ENCODE data around the gene SUSD5. TPM values are rescaled to one million over a fixed set of nuclear protein-coding genes. Genes with fewer than 3 reads are reported as not detected.

SUSD5 gene
- polyA plus RNA-seq, 1 of the 3 experiments (the other 2 are of a cell fraction): 1.2 TPM

- TF ChIP-seq TEAD4 (IDR thresholded peaks at IDR 0.05; ENCODE audit: borderline replicate concordance, insufficient read depth): no peak
- Histone ChIP-seq H4K20me1 (ENCODE audit: insufficient read depth) (no peaks in the 10 kb centered on the region), H3K9me2 (no peaks in the 10 kb centered on the region), H3K27me3 (ENCODE audit: insufficient read depth) (no peaks in the 10 kb centered on the region), H3K4me2 (no peak overlapping the region), H3K4me3 (ENCODE audit: low read depth in 2 of 2, low read length in 1 of 2) (no peak overlapping the region), H3K9ac (no peak overlapping the region), H3K27ac (ENCODE audit: low read depth in 2 of 2, low read length in 1 of 2) (no peak overlapping the region), H3K36me3 (replicated peaks in 1 of 2; ENCODE audit: control insufficient read depth in 1 of 2, insufficient read depth in 2 of 2, low read length in 1 of 2) (no peaks in the 10 kb centered on the region), H3F3A (replicated peaks; ENCODE audit: insufficient read depth) (no peaks in the 10 kb centered on the region), H3K79me2 (ENCODE audit: insufficient read depth) (no peaks in the 10 kb centered on the region), H3K4me1 (ENCODE audit: control insufficient read depth in 1 of 2, insufficient read depth in 2 of 2, low read depth in 1 of 2, low read length in 1 of 2) (no peaks in the 10 kb centered on the region), H3K9me3 (no peaks in the 10 kb centered on the region), H2AFZ (ENCODE audit: low read depth) (no peak overlapping the region)
- CTCF ChIA-PET: interaction anchor here (2.4 kb wide), 1 partner anchor 31 kb away, joined by 9 read pairs; no protein-coding TSS in a partner anchor
- no peak for DNase-seq
- POLR2A ChIA-PET: interaction anchor here (1.0 kb wide), 1 partner anchor 9 kb away, joined by 3 read pairs; the partner anchor contains the start of gene CRTAP
- WGBS (ENCODE audit: low lambda C conversion rate): 79% methylated on average over 3 of the region's 3 CpGs
Observed at GRCh38 chr3:33105341-33105948, 113.2 kb downstream of the SUSD5 start.

DNA sequence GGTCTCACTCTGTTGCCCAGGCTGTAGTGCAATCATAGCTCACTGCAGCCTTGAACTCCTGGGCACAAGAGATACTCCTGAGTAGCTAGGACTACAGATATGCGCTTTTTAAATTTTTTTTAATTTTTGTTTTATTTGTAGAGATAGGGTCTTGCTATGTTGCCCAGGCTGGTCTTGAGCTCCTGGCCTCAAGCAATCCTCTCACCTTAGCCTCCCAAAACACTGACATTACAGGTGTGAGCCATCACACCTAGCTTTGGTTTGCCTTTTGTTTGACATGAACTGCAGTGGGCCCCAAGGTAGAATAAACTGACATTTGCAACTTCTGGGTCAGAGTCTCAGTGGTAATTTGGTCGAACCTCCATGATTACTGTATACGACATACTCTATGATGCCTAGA lies 113.8 kb downstream of the SUSD5 start:
- no peak overlapping the region for H3K27ac ChIP-seq (ENCODE audit: low read depth in 2 of 2, low read length in 1 of 2)

DNA sequence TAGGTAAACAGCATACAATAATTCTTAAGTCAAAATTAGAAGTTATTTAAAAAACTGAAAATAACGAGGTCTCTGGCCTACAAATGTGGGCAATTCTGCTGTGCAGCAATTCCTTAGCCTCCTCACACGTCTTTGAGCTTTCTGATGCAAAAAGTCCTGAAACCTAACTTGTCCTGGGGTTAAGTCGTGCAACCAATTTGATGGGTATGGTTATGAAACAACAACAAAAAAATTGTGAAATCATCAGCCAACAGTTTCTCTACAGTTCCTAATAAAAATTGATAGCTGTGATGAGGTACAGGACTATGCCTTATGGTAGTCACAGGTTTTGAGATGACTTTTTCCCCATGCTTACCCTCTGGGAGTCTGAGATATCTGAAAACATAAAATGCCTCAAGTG lies 115.1 kb downstream of the SUSD5 start:
- no peaks in the 10 kb centered on the region for H3K36me3 ChIP-seq (replicated peaks in 1 of 2; ENCODE audit: control insufficient read depth in 1 of 2, insufficient read depth in 2 of 2, low read length in 1 of 2)
- ChIA-PET CTCF (interaction anchor here (2.4 kb wide), 1 partner anchor 29 kb away, joined by 9 read pairs; no protein-coding TSS in a partner anchor), POLR2A (no interaction called here)
- no peak overlapping the region for H3K4me3 ChIP-seq (ENCODE audit: low read depth in 2 of 2, low read length in 1 of 2)
- peaks cover 9% of the 10 kb centered on the region for H3F3A ChIP-seq (replicated peaks; ENCODE audit: insufficient read depth)
- H3K4me2 ChIP-seq: no peak overlapping the region
- 77% methylated on average over 3 of the region's 3 CpGs for WGBS (ENCODE audit: low lambda C conversion rate)
- no peak overlapping the region for H2AFZ ChIP-seq (ENCODE audit: low read depth)
- no peaks in the 10 kb centered on the region for H3K9me3 ChIP-seq
- H4K20me1 ChIP-seq (ENCODE audit: insufficient read depth): no peaks in the 10 kb centered on the region
- no peaks in the 10 kb centered on the region for H3K27me3 ChIP-seq (ENCODE audit: insufficient read depth)
- no peak for DNase-seq
- no peak overlapping the region for H3K9ac ChIP-seq
- H3K79me2 ChIP-seq (ENCODE audit: insufficient read depth): no peaks in the 10 kb centered on the region
- H3K27ac ChIP-seq (ENCODE audit: low read depth in 2 of 2, low read length in 1 of 2): no peak overlapping the region
- no peaks in the 10 kb centered on the region for H3K9me2 ChIP-seq
- H3K4me1 ChIP-seq (ENCODE audit: control insufficient read depth in 1 of 2, insufficient read depth in 2 of 2, low read depth in 1 of 2, low read length in 1 of 2): no peaks in the 10 kb centered on the region
- TF ChIP-seq RXRA (IDR thresholded peaks at IDR 0.05; ENCODE audit: borderline replicate concordance, low read depth) (no peak), JUND (IDR thresholded peaks at IDR 0.05) (no peak), PBX3 (IDR thresholded peaks at IDR 0.05) (no peak), FOXJ3 (CRISPR knock-in tag; IDR thresholded peaks at IDR 0.05) (no peak), RAD21 (IDR thresholded peaks at IDR 0.05; ENCODE audit: low read length) (no peak), SIN3A (IDR thresholded peaks at IDR 0.05; ENCODE audit: borderline replicate concordance, low read depth, low read length) (no peak), TEAD4 (IDR thresholded peaks at IDR 0.05; ENCODE audit: borderline replicate concordance, insufficient read depth) (no peak), ELF1 (IDR thresholded peaks at IDR 0.05) (no peak), TAF1 (IDR thresholded peaks at IDR 0.05; ENCODE audit: borderline replicate concordance, low read depth, low read length) (no peak), CTCF (IDR thresholded peaks at IDR 0.05) (no peak), RFX5 (IDR thresholded peaks at IDR 0.05; ENCODE audit: low read length) (no peak)
- TF ChIP-seq, protein P1, sequence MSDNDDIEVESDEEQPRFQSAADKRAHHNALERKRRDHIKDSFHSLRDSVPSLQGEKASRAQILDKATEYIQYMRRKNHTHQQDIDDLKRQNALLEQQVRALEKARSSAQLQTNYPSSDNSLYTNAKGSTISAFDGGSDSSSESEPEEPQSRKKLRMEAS (IDR thresholded peaks at IDR 0.05; ENCODE audit: low read depth): no peak

More for the DNA sequence above, 113.8 kb downstream of the SUSD5 start:
- Histone ChIP-seq H3K27me3 (ENCODE audit: insufficient read depth) (no peaks in the 10 kb centered on the region), H3F3A (replicated peaks; ENCODE audit: insufficient read depth) (no peaks in the 10 kb centered on the region), H3K9me2 (no peaks in the 10 kb centered on the region), H3K9ac (no peak overlapping the region), H3K4me2 (no peak overlapping the region), H3K4me3 (ENCODE audit: low read depth in 2 of 2, low read length in 1 of 2) (no peak overlapping the region), H3K79me2 (ENCODE audit: insufficient read depth) (no peaks in the 10 kb centered on the region), H3K9me3 (no peaks in the 10 kb centered on the region), H2AFZ (ENCODE audit: low read depth) (no peak overlapping the region), H3K36me3 (replicated peaks in 1 of 2; ENCODE audit: control insufficient read depth in 1 of 2, insufficient read depth in 2 of 2, low read length in 1 of 2) (no peaks in the 10 kb centered on the region), H4K20me1 (ENCODE audit: insufficient read depth) (no peaks in the 10 kb centered on the region), H3K4me1 (ENCODE audit: control insufficient read depth in 1 of 2, insufficient read depth in 2 of 2, low read depth in 1 of 2, low read length in 1 of 2) (no peaks in the 10 kb centered on the region)
- POLR2A ChIA-PET: interaction anchor here (0.6 kb wide), 1 partner anchor 9 kb away, joined by 3 read pairs; the partner anchor contains the start of gene CRTAP
- CTCF ChIA-PET: interaction anchor here (0.6 to 2.4 kb wide), 2 partner anchors 14 to 30 kb away, joined by 3 to 9 read pairs; no protein-coding TSS in a partner anchor
- 86% methylated on average over 3 of the region's 3 CpGs for whole genome bisulfite sequencing (ENCODE audit: low lambda C conversion rate)
- no peak for DNase-seq
- TF ChIP-seq TCF12 (IDR thresholded peaks at IDR 0.05) (no peak), CHD2 (IDR thresholded peaks at IDR 0.05; ENCODE audit: low read length, partially characterized antibody) (no peak)
- TF ChIP-seq, protein P2, sequence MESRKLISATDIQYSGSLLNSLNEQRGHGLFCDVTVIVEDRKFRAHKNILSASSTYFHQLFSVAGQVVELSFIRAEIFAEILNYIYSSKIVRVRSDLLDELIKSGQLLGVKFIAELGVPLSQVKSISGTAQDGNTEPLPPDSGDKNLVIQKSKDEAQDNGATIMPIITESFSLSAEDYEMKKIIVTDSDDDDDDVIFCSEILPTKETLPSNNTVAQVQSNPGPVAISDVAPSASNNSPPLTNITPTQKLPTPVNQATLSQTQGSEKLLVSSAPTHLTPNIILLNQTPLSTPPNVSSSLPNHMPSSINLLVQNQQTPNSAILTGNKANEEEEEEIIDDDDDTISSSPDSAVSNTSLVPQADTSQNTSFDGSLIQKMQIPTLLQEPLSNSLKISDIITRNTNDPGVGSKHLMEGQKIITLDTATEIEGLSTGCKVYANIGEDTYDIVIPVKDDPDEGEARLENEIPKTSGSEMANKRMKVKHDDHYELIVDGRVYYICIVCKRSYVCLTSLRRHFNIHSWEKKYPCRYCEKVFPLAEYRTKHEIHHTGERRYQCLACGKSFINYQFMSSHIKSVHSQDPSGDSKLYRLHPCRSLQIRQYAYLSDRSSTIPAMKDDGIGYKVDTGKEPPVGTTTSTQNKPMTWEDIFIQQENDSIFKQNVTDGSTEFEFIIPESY (IDR thresholded peaks at IDR 0.05; ENCODE audit: borderline replicate concordance, low read depth): no peak
- TF ChIP-seq, protein P1 (IDR thresholded peaks at IDR 0.05; ENCODE audit: low read depth): no peak

Data from SK-N-SH (cell line).